NCI-H128 (cell line): Measurements from ENCODE around the gene ROCK2.

Experiments used
- DNase-seq: peaks from one replicate; lab custom pipeline; 2025; ENCODE audit not compliant: unreplicated experiment; lab: John Stamatoyannopoulos, UW

Gene ROCK2

GRCh38 chr2:11367170-11367730 lies 22.8 kb upstream of the ROCK2 start:
- no peak for DNase-seq

- no peak for DNase-seq
Measured at GRCh38 chr2:11366326-11366741, 21.9 kb upstream of the ROCK2 start.

GRCh38 chr2:11365096-11365879 lies 20.9 kb upstream of the ROCK2 start:
- no peak for DNase-seq

GRCh38 chr2:11364565-11364887 lies 20.1 kb upstream of the ROCK2 start:
- no peak for DNase-seq

- DNase-seq = no peak
Measured at GRCh38 chr2:11363868-11364564, 19.6 kb upstream of the ROCK2 start.

- DNase-seq = no peak
Measured at GRCh38 chr2:11359865-11360264, 15.4 kb upstream of the ROCK2 start.

GRCh38 chr2:11357428-11357972 lies 13.1 kb upstream of the ROCK2 start:
- DNase-seq = no peak

GRCh38 chr2:11356764-11357163 lies 12.3 kb upstream of the ROCK2 start:
- DNase-seq = no peak

- no peak for DNase-seq
Measured at GRCh38 chr2:11355194-11356053, 11.0 kb upstream of the ROCK2 start.

GRCh38 chr2:11354363-11355154 lies 10.1 kb upstream of the ROCK2 start:
- DNase-seq = no peak

- DNase-seq = no peak
Measured at GRCh38 chr2:11352781-11353537, 8.5 kb upstream of the ROCK2 start.

- no peak for DNase-seq
Measured at GRCh38 chr2:11348209-11348749, 3.8 kb upstream of the ROCK2 start.

GRCh38 chr2:11347403-11347959 lies 3.0 kb upstream of the ROCK2 start:
- DNase-seq = no peak

- DNase-seq = no peak
Measured at GRCh38 chr2:11346023-11346482, 1.6 kb upstream of the ROCK2 start.

GRCh38 chr2:11344956-11345677 lies 681 bp upstream of the ROCK2 start:
- DNase-seq = no peak

- no peak for DNase-seq
Measured at GRCh38 chr2:11343650-11344341, 640 bp downstream of the ROCK2 start.

- DNase-seq = no peak
Measured at GRCh38 chr2:11343368-11343649, 1.1 kb downstream of the ROCK2 start.
